Sigmoid colon (tissue), 7 donors: ENCODE data around the gene PSMG4. TPM values are rescaled to one million over a fixed set of nuclear protein-coding genes. Genes with fewer than 3 reads are reported as not detected.

Source experiments
- DNase-seq: peaks from one replicate; pipeline ENCODE4 v3.0.0-alpha.2; 2019
- H3K27ac ChIP-seq, 4 donors: fragments of 200-600 bp; sonication (generic); one replicate each; pipeline ENCODE4 v1.5.1; 2016 to 2019; ENCODE audit warnings: mild to moderate bottlenecking in 1 of 4
- H3K27me3 ChIP-seq, 3 donors: fragments of 200-600 bp; sonication (generic); one replicate each; pipeline ENCODE4 v1.5.1; 2019; ENCODE audit warnings: mild to moderate bottlenecking in 1 of 3
- H3K36me3 ChIP-seq, 4 donors: fragments of 200-600 bp; sonication (generic); one replicate each; pipeline ENCODE4 v1.5.1; 2016 to 2019
- H3K4me1 ChIP-seq, 4 donors: fragments of 200-600 bp; sonication (generic); one replicate each; pipeline ENCODE4 v1.5.1; 2017 to 2019
- H3K4me3 ChIP-seq, 4 donors: fragments of 200-600 bp; sonication (generic); one replicate each; pipeline ENCODE4 v1.5.1; 2017 to 2019; ENCODE audit warnings: mild to moderate bottlenecking in 2 of 4, moderate library complexity in 1 of 4
- H3K9me3 ChIP-seq, 4 donors: fragments of 200-600 bp in 3 of 4; sonication (generic) in 3 of 4; one replicate each; pipeline versions ENCODE4 v1.5.1 to v1.6.1; 2013 to 2019
- CTCF ChIP-seq, 4 experiments: fragments of 450-650 bp in 3 of 4; fragments of 200-600 bp in 1 of 4; IDR thresholded peaks; one replicate each; pipeline ENCODE4 v1.5.1; 2016 to 2019; ENCODE audit warnings: antibody characterized with exemption in 4 of 4, mild to moderate bottlenecking in 3 of 4, moderate library complexity in 2 of 4
- EP300 ChIP-seq, 4 donors: sonication (generic); formaldehyde crosslinking; IDR thresholded peaks; one replicate each; pipeline ENCODE4 v1.6.1; 2017; ENCODE audit warnings: antibody characterized with exemption in 4 of 4
- POLR2A ChIP-seq, 2 donors: fragments of 450-650 bp; IDR thresholded peaks; one replicate each; pipeline ENCODE4 v1.6.1; 2016; ENCODE audit warnings: antibody characterized with exemption in 2 of 2, mild to moderate bottlenecking in 2 of 2, moderate library complexity in 2 of 2
- POLR2AphosphoS5 ChIP-seq, 4 donors: sonication (generic); formaldehyde crosslinking; IDR thresholded peaks; one replicate each; pipeline ENCODE4 v1.6.1; 2017; ENCODE audit warnings: antibody characterized with exemption in 4 of 4
- WGBS, 2 donors: extraction: QIAGEN DNeasy Blood & Tissue Kit; methylation state at CpG; one replicate each; pipeline ENCODE4 v1.1.7; 2013; 5-methylcytosine and 5-hydroxymethylcytosine counted together
- intact Hi-C: fragments of 100-400 bp; cut with DNase I; formaldehyde crosslinking; loops from one replicate; pipeline ENCODE4 v1.15.1; 2023
- polyA plus RNA-seq, 3 donors: library from polyadenylated mRNA; stranded (reverse); fragments of 200-250 nt; gene quantifications; one replicate each; pipeline ENCODE4 v1.2.3, GENCODE V29; 2013
- total RNA-seq, 4 donors: library from RNA; depleted of rRNA; stranded (reverse); fragments of >200 nt; gene quantifications; one replicate each; pipeline ENCODE4 v1.1.0, GENCODE V29; 2016
- donor health status: healthy with polysubstance abuse.
- donor health status: Bipolar disorder and iron deficiency.
- donor health status: healthy.

Gene PSMG4
- total and polyA plus RNA-seq, 7 donors, result 14.6 to 39.0 (median 30.0) TPM

GRCh38 chr6:3290149-3290930 is 31.6 kb downstream of the PSMG4 start:
- TF ChIP-seq EP300 (IDR thresholded peaks at IDR 0.05) (no peak), POLR2AphosphoS5 (IDR thresholded peaks at IDR 0.05) (no peak), CTCF (IDR thresholded peaks at IDR 0.05) (no peak), POLR2A (IDR thresholded peaks at IDR 0.05) (no peak)
- H3K27ac ChIP-seq, result no peak overlapping the region
- H3K9me3 ChIP-seq, result no peaks in the 10 kb centered on the region
- H3K27me3 ChIP-seq, result no peaks in the 10 kb centered on the region
- H3K4me1 ChIP-seq, result peaks cover 0 to 12% (median 5%) of the 10 kb centered on the region in 4 donors
- 90 to 92% methylated on average over 15 of the region's 15 CpGs for WGBS, 2 donors
- H3K36me3 ChIP-seq, result peaks cover 0 to 20% (median 0%) of the 10 kb centered on the region in 4 donors
- intact Hi-C loops, result no loop called here
- peak; percentile 51 for DNase-seq
- H3K4me3 ChIP-seq, result no peak overlapping the region

- Histone ChIP-seq H3K9me3 (no peaks in the 10 kb centered on the region), H3K4me3 (no peak overlapping the region), H3K4me1 (peaks cover 0 to 11% (median 5%) of the 10 kb centered on the region in 4 donors), H3K27ac (no peak overlapping the region), H3K36me3 (peaks cover 0 to 20% (median 0%) of the 10 kb centered on the region in 4 donors), H3K27me3 (no peaks in the 10 kb centered on the region)
- peak; percentile 40 for DNase-seq
- intact Hi-C loops, result no loop called here
- no peak for TF ChIP-seq POLR2AphosphoS5 (IDR thresholded peaks at IDR 0.05)
- TF ChIP-seq POLR2A (IDR thresholded peaks at IDR 0.05), result no peak
- no peak for TF ChIP-seq EP300 (IDR thresholded peaks at IDR 0.05)
- no peak for TF ChIP-seq CTCF (IDR thresholded peaks at IDR 0.05)
- WGBS, 2 donors, result 80 to 86% methylated on average over 11 of the region's 11 CpGs
Observed at GRCh38 chr6:3290931-3291211, 32.1 kb downstream of the PSMG4 start.

- peaks cover 0 to 18% (median 0%) of the 10 kb centered on the region in 4 donors for H3K36me3 ChIP-seq
- DNase-seq, result no peak
- H3K27ac ChIP-seq, result no peak overlapping the region
- no peak overlapping the region for H3K4me3 ChIP-seq
- intact Hi-C loops, result no loop called here
- H3K9me3 ChIP-seq, result no peaks in the 10 kb centered on the region
- TF ChIP-seq POLR2A (IDR thresholded peaks at IDR 0.05) (no peak), EP300 (IDR thresholded peaks at IDR 0.05) (no peak), CTCF (IDR thresholded peaks at IDR 0.05) (no peak), POLR2AphosphoS5 (IDR thresholded peaks at IDR 0.05) (no peak)
- no peaks in the 10 kb centered on the region for H3K27me3 ChIP-seq
- H3K4me1 ChIP-seq, result peaks cover 0 to 11% (median 5%) of the 10 kb centered on the region in 4 donors
- WGBS, 2 donors, result 90% methylated on average over 4 of the region's 4 CpGs
Observed at GRCh38 chr6:3291346-3291745, 32.6 kb downstream of the PSMG4 start.

- peaks cover 0 to 6% (median 3%) of the 10 kb centered on the region in 4 donors for H3K4me1 ChIP-seq
- no peaks in the 10 kb centered on the region for H3K9me3 ChIP-seq
- H3K27ac ChIP-seq, result no peak overlapping the region
- H3K27me3 ChIP-seq, result no peaks in the 10 kb centered on the region
- 93 to 94% methylated on average over 7 of the region's 7 CpGs for whole genome bisulfite sequencing, 2 donors
- intact Hi-C loops, result no loop called here
- DNase-seq, result peak; percentile 13
- TF ChIP-seq POLR2A (IDR thresholded peaks at IDR 0.05) (no peak), POLR2AphosphoS5 (IDR thresholded peaks at IDR 0.05) (no peak), EP300 (IDR thresholded peaks at IDR 0.05) (no peak), CTCF (IDR thresholded peaks at IDR 0.05) (no peak)
- H3K4me3 ChIP-seq, result no peak overlapping the region
- H3K36me3 ChIP-seq, result peaks cover 0 to 12% (median 0%) of the 10 kb centered on the region in 4 donors
Observed at GRCh38 chr6:3291987-3292386, 33.2 kb downstream of the PSMG4 start.
